HepG2 (cell line): ENCODE measurements around the gene SARS2. TPM values are rescaled to one million over a fixed set of nuclear protein-coding genes. Genes with fewer than 3 reads are reported as not detected.

Source experiments
- HDAC1 ChIP-seq: sonication (generic); formaldehyde crosslinking; IDR thresholded peaks from 2 replicates; pipeline ENCODE4 v1.5.1; 2020; ENCODE audit warnings: mild to moderate bottlenecking, missing genetic modification reagents
- NFIB ChIP-seq: sonication (generic); formaldehyde crosslinking; IDR thresholded peaks from 2 replicates; pipeline ENCODE4 v1.9.0; 2021; ENCODE audit warnings: missing genetic modification reagents, mild to moderate bottlenecking, borderline replicate concordance
- SIX1 ChIP-seq: sonication (generic); formaldehyde crosslinking; IDR thresholded peaks from 2 replicates; pipeline ENCODE4 v1.4.0; 2020; ENCODE audit warnings: missing genetic modification reagents, borderline replicate concordance
- SP2 ChIP-seq: sonication (generic); formaldehyde crosslinking; IDR thresholded peaks from 2 replicates; pipeline ENCODE4 v1.5.1; 2020; ENCODE audit warnings: mild to moderate bottlenecking, missing genetic modification reagents
- TEAD3 ChIP-seq: optimal IDR thresholded peaks from 2 replicates; pipeline ENCODE3; 2016; ENCODE audit warnings: borderline replicate concordance
- THAP9 ChIP-seq: sonication (generic); formaldehyde crosslinking; IDR thresholded peaks from 2 replicates; pipeline ENCODE4; 2020; ENCODE audit warnings: missing genetic modification reagents, mild to moderate bottlenecking, borderline replicate concordance
- ZNF121 ChIP-seq: sonication (generic); formaldehyde crosslinking; IDR thresholded peaks from 2 replicates; pipeline ENCODE4 v1.5.0; 2020; ENCODE audit warnings: mild to moderate bottlenecking, missing genetic modification reagents
- ZNF256 ChIP-seq: sonication (generic); formaldehyde crosslinking; conservative IDR thresholded peaks from 2 replicates; pipeline ENCODE4 v1.4.0; 2020; ENCODE audit warnings: missing genetic modification reagents
- ZNF460 ChIP-seq: sonication (generic); formaldehyde crosslinking; IDR thresholded peaks from 2 replicates; pipeline ENCODE4 v1.5.1; 2020; ENCODE audit warnings: missing genetic modification reagents, mild to moderate bottlenecking, borderline replicate concordance
- ZNF792 ChIP-seq: IDR thresholded peaks from 2 replicates; pipeline ENCODE4 v1.6.1; 2016
- polyA plus RNA-seq, 8 experiments: library from polyadenylated mRNA; depleted of rRNA in 3 of 8; stranded (reverse) in 7 of 8; unstranded in 1 of 8; fragments of >200 nt; fragmentation: Illumina TruSeq in 4 of 8; extraction: Trizol in 4 of 8; gene quantifications; 2 replicates each; pipeline versions ENCODE4 v1.2.1 to v1.2.3, GENCODE V29; 2011 to 2016; ENCODE audit warnings: low read depth in 4 of 8, missing spikeins in 1 of 8, mixed read lengths in 1 of 8; ENCODE audit not compliant: insufficient read depth in 1 of 8
- total RNA-seq, 5 experiments: library from RNA; depleted of rRNA; stranded (reverse); fragments of >200 nt; fragmentation: Illumina TruSeq; extraction: Trizol; gene quantifications; 2 replicates each; pipeline ENCODE4 v1.2.3, GENCODE V29; 2016; ENCODE audit warnings: low read depth in 1 of 5
- TF ChIP-seq, protein P1 (sequence below): sonication (generic); formaldehyde crosslinking; IDR thresholded peaks from 2 replicates; pipeline ENCODE4 v1.5.0; 2020; ENCODE audit warnings: mild to moderate bottlenecking, missing genetic modification reagents

SARS2 gene
- total and polyA plus RNA-seq, 2 of the 13 experiments (the other 11 are each of a cell fraction or from before 2014, with no cell fraction given) = 40.0 to 48.6 TPM

GRCh38 chr19:38959618-38960017 lies 29.1 kb upstream of the SARS2 start (continued):
- TF ChIP-seq, protein P1, sequence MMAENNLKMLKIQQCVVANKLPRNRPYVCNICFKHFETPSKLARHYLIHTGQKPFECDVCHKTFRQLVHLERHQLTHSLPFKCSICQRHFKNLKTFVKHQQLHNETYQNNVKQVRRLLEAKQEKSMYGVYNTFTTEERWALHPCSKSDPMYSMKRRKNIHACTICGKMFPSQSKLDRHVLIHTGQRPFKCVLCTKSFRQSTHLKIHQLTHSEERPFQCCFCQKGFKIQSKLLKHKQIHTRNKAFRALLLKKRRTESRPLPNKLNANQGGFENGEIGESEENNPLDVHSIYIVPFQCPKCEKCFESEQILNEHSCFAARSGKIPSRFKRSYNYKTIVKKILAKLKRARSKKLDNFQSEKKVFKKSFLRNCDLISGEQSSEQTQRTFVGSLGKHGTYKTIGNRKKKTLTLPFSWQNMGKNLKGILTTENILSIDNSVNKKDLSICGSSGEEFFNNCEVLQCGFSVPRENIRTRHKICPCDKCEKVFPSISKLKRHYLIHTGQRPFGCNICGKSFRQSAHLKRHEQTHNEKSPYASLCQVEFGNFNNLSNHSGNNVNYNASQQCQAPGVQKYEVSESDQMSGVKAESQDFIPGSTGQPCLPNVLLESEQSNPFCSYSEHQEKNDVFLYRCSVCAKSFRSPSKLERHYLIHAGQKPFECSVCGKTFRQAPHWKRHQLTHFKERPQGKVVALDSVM (CRISPR knock-in tag) = peak; percentile 74
- TF ChIP-seq ZNF121 (CRISPR knock-in tag) (peak; percentile 20; the same call in 1 of the 2 replicates), HDAC1 (no peak), SP2 (no peak), THAP9 (CRISPR knock-in tag) (no peak), ZNF792 (CRISPR knock-in tag) (no peak), ZNF460 (CRISPR knock-in tag) (peak; percentile 84), SIX1 (CRISPR knock-in tag) (peak; percentile 41; the same call in 1 of the 2 replicates), NFIB (CRISPR knock-in tag) (no peak), TEAD3 (CRISPR knock-in tag) (peak; percentile 79), ZNF256 (no peak)
